SKM-1 treated with dmso at 0.1 percent for 144 hours (cell line): ENCODE results near the gene KHDC4.

ENCODE experiments used
- DNase-seq: peaks from one replicate; lab custom pipeline; 2025; ENCODE audit not compliant: unreplicated experiment; lab: John Stamatoyannopoulos, UW

The KHDC4 gene

GRCh38 chr1:155970531-155971167 is 36.4 kb upstream of the KHDC4 start:
- DNase-seq = peak; percentile 99

GRCh38 chr1:155969377-155969791 is 35.2 kb upstream of the KHDC4 start:
- no peak for DNase-seq

GRCh38 chr1:155968670-155969069 is 34.5 kb upstream of the KHDC4 start:
- DNase-seq = no peak

GRCh38 chr1:155968051-155968400 is 33.8 kb upstream of the KHDC4 start:
- DNase-seq = no peak

- no peak for DNase-seq
Observed at GRCh38 chr1:155967341-155968050, 33.3 kb upstream of the KHDC4 start.

GRCh38 chr1:155966750-155967149 is 32.5 kb upstream of the KHDC4 start:
- no peak for DNase-seq

- DNase-seq = no peak
Observed at GRCh38 chr1:155966135-155966534, 31.9 kb upstream of the KHDC4 start.

- DNase-seq = no peak
Observed at GRCh38 chr1:155964193-155964592, 30.0 kb upstream of the KHDC4 start.

- DNase-seq = no peak
Observed at GRCh38 chr1:155962599-155963211, 28.5 kb upstream of the KHDC4 start.

- no peak for DNase-seq
Observed at GRCh38 chr1:155961937-155962336, 27.7 kb upstream of the KHDC4 start.

GRCh38 chr1:155960081-155960745 is 26.0 kb upstream of the KHDC4 start:
- DNase-seq = no peak

- no peak for DNase-seq
Observed at GRCh38 chr1:155957411-155957915, 23.2 kb upstream of the KHDC4 start.

- DNase-seq = no peak
Observed at GRCh38 chr1:155954645-155955044, 20.4 kb upstream of the KHDC4 start.

- DNase-seq = no peak
Observed at GRCh38 chr1:155952505-155952890, 18.3 kb upstream of the KHDC4 start.

- no peak for DNase-seq
Observed at GRCh38 chr1:155951753-155952504, 17.7 kb upstream of the KHDC4 start.

GRCh38 chr1:155950829-155951228 is 16.6 kb upstream of the KHDC4 start:
- DNase-seq = no peak

- DNase-seq = no peak
Observed at GRCh38 chr1:155947741-155948140, 13.5 kb upstream of the KHDC4 start.

GRCh38 chr1:155947292-155947691 is 13.1 kb upstream of the KHDC4 start:
- no peak for DNase-seq

GRCh38 chr1:155946633-155947219 is 12.5 kb upstream of the KHDC4 start:
- no peak for DNase-seq

- DNase-seq = peak; percentile 50
Observed at GRCh38 chr1:155944444-155944799, 10.2 kb upstream of the KHDC4 start.
